Measurements from ENCODE around the gene TMEM9. TPM values are rescaled to one million over a fixed set of nuclear protein-coding genes. Genes with fewer than 3 reads are reported as not detected.

TMEM9 gene
- total and polyA plus RNA-seq, 2 donors (not counting 3 experiments of a cell fraction or from before 2014, with no cell fraction given), result 39.3 to 96.1 TPM

DNA sequence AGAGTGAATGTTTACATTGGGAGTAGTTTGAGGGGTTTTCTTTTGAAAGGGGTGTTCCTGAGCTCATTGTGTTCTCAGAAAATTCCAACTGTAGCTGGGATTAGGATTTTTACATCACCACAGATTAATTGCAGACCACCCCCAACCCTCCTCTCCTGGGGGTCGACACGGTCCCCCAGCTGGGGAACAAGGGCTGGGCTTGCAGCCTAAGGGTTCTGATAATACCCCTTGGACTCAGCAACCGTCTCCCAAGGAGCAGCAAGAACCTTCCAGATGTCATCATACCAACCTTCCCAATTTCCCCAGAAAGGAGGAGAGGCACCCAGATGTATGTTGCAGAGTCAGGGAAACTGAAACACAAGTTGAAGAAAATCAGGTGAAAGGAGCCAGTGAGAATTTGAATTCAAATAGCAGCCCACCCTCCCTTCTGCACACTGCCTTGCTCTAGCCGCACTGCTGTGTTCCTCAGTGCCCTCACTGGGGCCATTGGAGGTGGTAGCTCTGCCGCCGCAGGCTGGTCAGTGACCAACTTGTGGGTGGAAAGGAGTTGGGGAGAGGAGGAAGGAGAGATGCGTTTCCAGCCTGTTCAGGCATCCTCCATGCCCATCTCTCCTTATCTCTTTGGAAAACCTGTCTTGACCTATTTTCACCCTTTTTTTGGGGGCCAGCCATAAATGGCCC lies 21.7 kb upstream of the TMEM9 start:
- Histone ChIP-seq H3K27ac (ENCODE audit: insufficient read depth, low read depth, low read length) (no peak overlapping the region), H3K9ac (replicated peaks; ENCODE audit: extremely low read depth, insufficient read depth, low read length) (no peak overlapping the region)
- POLR2A ChIA-PET, result no interaction called here

More for the DNA sequence above, 21.7 kb upstream of the TMEM9 start:
- Histone ChIP-seq H4K20me1 (replicated peaks; ENCODE audit: control insufficient read depth, extremely low read depth, insufficient read depth, low read length) (no peaks in the 10 kb centered on the region), H3K4me2 (ENCODE audit: insufficient read depth, low read length) (no peak overlapping the region), H3K27me3 (ENCODE audit: control insufficient read depth in 2 of 2, insufficient read depth in 2 of 2, low read length in 2 of 2) (peaks cover 7 to 15% of the 10 kb centered on the region in 2 experiments), H3K4me1 (ENCODE audit: control insufficient read depth, extremely low read depth, insufficient read depth, low read length) (peaks cover 6% of the 10 kb centered on the region), H3K4me3 (replicated peaks in 1 of 3; ENCODE audit: insufficient read depth in 1 of 3, low read depth in 1 of 3, low read length in 3 of 3) (no peak overlapping the region), H3K36me3 (ENCODE audit: control insufficient read depth in 2 of 2, extremely low read depth in 1 of 2, insufficient read depth in 2 of 2, low read length in 2 of 2) (no peaks in the 10 kb centered on the region), H3K79me2 (ENCODE audit: control insufficient read depth, insufficient read depth, low read length) (no peaks in the 10 kb centered on the region), H2AFZ (ENCODE audit: low read depth, low read length) (no peak overlapping the region), H3K9me1 (replicated peaks; ENCODE audit: control insufficient read depth, extremely low read depth, insufficient read depth, low read length) (no peaks in the 10 kb centered on the region), H3K9me3 (replicated peaks; ENCODE audit: control insufficient read depth, insufficient read depth, low read length) (no peaks in the 10 kb centered on the region)
- DNase-seq (ENCODE audit: low read depth, low spot score), result no peak
- CTCF ChIA-PET, result interaction anchor here (1.2 to 3.5 kb wide), 2 partner anchors 9 to 47 kb away, joined by 5 to 11 read pairs; no protein-coding TSS in a partner anchor
- dilution Hi-C loops (cut with MboI; ENCODE audit: extremely low pct_ligation_motif_present, low sequenced_read_pairs) (no loop called here), intact Hi-C loops (cut with micrococcal nuclease) (no loop called here)
- no TSS peak for BruUV-seq (replicated peaks)
- no peak for FAIRE-seq
- TF ChIP-seq EZH2 (IDR thresholded peaks at IDR 0.05; ENCODE audit: borderline replicate concordance, low read depth, low read length, severe bottlenecking) (no peak), POLR2AphosphoS5 (IDR thresholded peaks at IDR 0.05; ENCODE audit: insufficient read depth, low read depth, low read length) (no peak), GATA2 (IDR thresholded peaks at IDR 0.05; ENCODE audit: insufficient read depth, insufficient read length, low read depth, low read length) (no peak), FOS (IDR thresholded peaks at IDR 0.05; ENCODE audit: borderline replicate concordance, insufficient read depth, low read length) (no peak), POLR2A (IDR thresholded peaks at IDR 0.05; ENCODE audit: low read depth, low read length) (no peak)
- TF ChIP-seq, protein P1, sequence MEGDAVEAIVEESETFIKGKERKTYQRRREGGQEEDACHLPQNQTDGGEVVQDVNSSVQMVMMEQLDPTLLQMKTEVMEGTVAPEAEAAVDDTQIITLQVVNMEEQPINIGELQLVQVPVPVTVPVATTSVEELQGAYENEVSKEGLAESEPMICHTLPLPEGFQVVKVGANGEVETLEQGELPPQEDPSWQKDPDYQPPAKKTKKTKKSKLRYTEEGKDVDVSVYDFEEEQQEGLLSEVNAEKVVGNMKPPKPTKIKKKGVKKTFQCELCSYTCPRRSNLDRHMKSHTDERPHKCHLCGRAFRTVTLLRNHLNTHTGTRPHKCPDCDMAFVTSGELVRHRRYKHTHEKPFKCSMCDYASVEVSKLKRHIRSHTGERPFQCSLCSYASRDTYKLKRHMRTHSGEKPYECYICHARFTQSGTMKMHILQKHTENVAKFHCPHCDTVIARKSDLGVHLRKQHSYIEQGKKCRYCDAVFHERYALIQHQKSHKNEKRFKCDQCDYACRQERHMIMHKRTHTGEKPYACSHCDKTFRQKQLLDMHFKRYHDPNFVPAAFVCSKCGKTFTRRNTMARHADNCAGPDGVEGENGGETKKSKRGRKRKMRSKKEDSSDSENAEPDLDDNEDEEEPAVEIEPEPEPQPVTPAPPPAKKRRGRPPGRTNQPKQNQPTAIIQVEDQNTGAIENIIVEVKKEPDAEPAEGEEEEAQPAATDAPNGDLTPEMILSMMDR (IDR thresholded peaks at IDR 0.05; ENCODE audit: extremely low read depth in 1 of 2, insufficient read depth in 1 of 2, low read depth in 1 of 2, low read length in 2 of 2), result no peak
- TF ChIP-seq, protein P2, sequence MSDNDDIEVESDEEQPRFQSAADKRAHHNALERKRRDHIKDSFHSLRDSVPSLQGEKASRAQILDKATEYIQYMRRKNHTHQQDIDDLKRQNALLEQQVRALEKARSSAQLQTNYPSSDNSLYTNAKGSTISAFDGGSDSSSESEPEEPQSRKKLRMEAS (IDR thresholded peaks at IDR 0.05; ENCODE audit: insufficient read depth, insufficient read length), result no peak
